NCI-H1436 (cell line): ENCODE data around the gene DMRTC1.
"Not testable (repeated sequence)": the region's sequence is repeated elsewhere in the genome, so short reads cannot be mapped to it uniquely, and the experiment has no call there.

ENCODE experiments used
- DNase-seq: peaks from one replicate; lab custom pipeline; 2025; lab: John Stamatoyannopoulos, UW

DMRTC1 gene

GRCh38 chrX:72943819-72944169, at the start of gene DMRTC1:
Gene DMRTC1, minus strand, starts transcription at chrX:72943837. Its CDS starts 68,143 bp downstream, at chrX:72875694.
- not testable (repeated sequence) for DNase-seq

GRCh38 chrX:72980894-72981469, 37.3 kb upstream of the DMRTC1 start:
- not testable (repeated sequence) for DNase-seq

- DNase-seq: not testable (repeated sequence)
Measured at GRCh38 chrX:72974885-72975284, 31.2 kb upstream of the DMRTC1 start.

- not testable (repeated sequence) for DNase-seq
Measured at GRCh38 chrX:72971859-72972258, 28.2 kb upstream of the DMRTC1 start.

- not testable (repeated sequence) for DNase-seq
Measured at GRCh38 chrX:72959971-72960370, 16.3 kb upstream of the DMRTC1 start.

- not testable (repeated sequence) for DNase-seq
Measured at GRCh38 chrX:72943035-72943818, 410 bp downstream of the DMRTC1 start.

GRCh38 chrX:72942272-72942671, 1.4 kb downstream of the DMRTC1 start:
- not testable (repeated sequence) for DNase-seq

- not testable (repeated sequence) for DNase-seq
Measured at GRCh38 chrX:72937906-72938305, 5.7 kb downstream of the DMRTC1 start, which contains the start of gene FAM236A. Gene FAM236A, plus strand, starts transcription at chrX:72938206. Its CDS starts 57 bp downstream, at chrX:72938263.

- DNase-seq: not testable (repeated sequence)
Measured at GRCh38 chrX:72936882-72937455, 6.7 kb downstream of the DMRTC1 start.

GRCh38 chrX:72936455-72936854, 7.2 kb downstream of the DMRTC1 start:
- not testable (repeated sequence) for DNase-seq

- not testable (repeated sequence) for DNase-seq
Measured at GRCh38 chrX:72932283-72932682, 11.4 kb downstream of the DMRTC1 start.

- not testable (repeated sequence) for DNase-seq
Measured at GRCh38 chrX:72916096-72916495, 27.5 kb downstream of the DMRTC1 start.

- DNase-seq: not testable (repeated sequence)
Measured at GRCh38 chrX:72912315-72912714, 31.3 kb downstream of the DMRTC1 start, which contains the start of gene FAM236C. Gene FAM236C, plus strand, starts transcription at chrX:72912615. Its CDS starts 100 bp downstream, at chrX:72912715.

- DNase-seq: not testable (repeated sequence)
Measured at GRCh38 chrX:72889740-72890139, 53.9 kb downstream of the DMRTC1 start.

GRCh38 chrX:72882898-72883297, 60.7 kb downstream of the DMRTC1 start:
- not testable (repeated sequence) for DNase-seq

- DNase-seq: not testable (repeated sequence)
Measured at GRCh38 chrX:72837532-72837931, 106.1 kb downstream of the DMRTC1 start.

GRCh38 chrX:72830701-72831100, 112.9 kb downstream of the DMRTC1 start:
- DNase-seq: not testable (repeated sequence)
